IMR-90 (cell line): ENCODE results near the gene KRT73. TPM values are rescaled to one million over a fixed set of nuclear protein-coding genes. Genes with fewer than 3 reads are reported as not detected.

Experiments
- ATAC-seq: fragments of 200-7000 bp; cut with Tn5 transposase; 2 replicates; pipeline ENCODE4 v1.9.1; 2020; ENCODE audit warnings: low read depth, mild to moderate bottlenecking, moderate library complexity
- BruUV-seq: library from RNA; stranded (reverse); fragments of 400-500 nt; replicated peaks from 2 replicates; lab custom pipeline; 2021; lab: Mats Ljungman, UMichigan
- CTCF ChIA-PET: fragments of 300-600 bp; formaldehyde crosslinking; extraction: SDS; loops from one replicate; lab custom pipeline; 2021; ENCODE audit warnings: antibody characterized with exemption; lab: Yijun Ruan, JAX
- POLR2A ChIA-PET: fragments of 300-600 bp; sonication (Branson Sonifier 250); formaldehyde crosslinking; loops from one replicate; lab custom pipeline; 2022; ENCODE audit warnings: antibody characterized with exemption; ENCODE audit not compliant: unreplicated experiment; lab: Charles Lee
- DNase-seq: peaks from one replicate; pipeline ENCODE4 v3.0.0; 2013
- H2AFZ ChIP-seq: replicated peaks from 2 replicates; pipeline ENCODE3; 2013; ENCODE audit warnings: low read length, mild to moderate bottlenecking; ENCODE audit not compliant: poor library complexity
- H2AK5ac ChIP-seq: 2 replicates; pipeline ENCODE4 v1.6.1; 2013; ENCODE audit warnings: low read depth, low read length, inconsistent platforms
- H2AK9ac ChIP-seq: replicated peaks from 2 replicates; pipeline ENCODE3; 2013; ENCODE audit warnings: mild to moderate bottlenecking, low read depth, low read length, moderate library complexity; ENCODE audit not compliant: poor library complexity
- H2BK120ac ChIP-seq: 2 replicates; pipeline ENCODE4 v1.6.1; 2013; ENCODE audit warnings: low read depth, low read length, inconsistent platforms
- H2BK15ac ChIP-seq: 3 replicates; pipeline ENCODE4 v1.6.1; 2013; ENCODE audit warnings: low read depth, low read length, inconsistent platforms
- H2BK20ac ChIP-seq: 2 replicates; pipeline ENCODE4 v1.6.1; 2013; ENCODE audit warnings: low read depth, mild to moderate bottlenecking, inconsistent platforms, low read length, moderate library complexity
- H2BK5ac ChIP-seq: 2 replicates; pipeline ENCODE4 v1.6.1; 2013; ENCODE audit warnings: mild to moderate bottlenecking, low read depth, low read length, inconsistent platforms; ENCODE audit not compliant: poor library complexity, severe bottlenecking
- H3K14ac ChIP-seq: replicated peaks from 2 replicates; pipeline ENCODE4 v1.6.1; 2013; ENCODE audit warnings: low read depth, low read length, inconsistent platforms
- H3K18ac ChIP-seq: 2 replicates; pipeline ENCODE4 v1.6.1; 2013; ENCODE audit warnings: low read depth, low read length, control low read depth
- H3K23ac ChIP-seq: 2 replicates; pipeline ENCODE4 v1.6.1; 2013; ENCODE audit warnings: low read depth, low read length, inconsistent platforms
- H3K27ac ChIP-seq: 2 replicates; pipeline ENCODE4 v1.5.1; 2013; ENCODE audit warnings: mild to moderate bottlenecking, control low read depth, low read length; ENCODE audit not compliant: insufficient read depth
- H3K27me3 ChIP-seq: 2 replicates; pipeline ENCODE4 v1.6.1; 2013; ENCODE audit warnings: low read length; ENCODE audit not compliant: control insufficient read depth, insufficient read depth
- H3K36me3 ChIP-seq: 2 replicates; pipeline ENCODE4 v1.6.1; 2013; ENCODE audit warnings: low read length, mixed read lengths; ENCODE audit not compliant: control insufficient read depth, insufficient read depth
- H3K4ac ChIP-seq: 2 replicates; pipeline ENCODE4 v1.6.1; 2013; ENCODE audit warnings: low read depth, low read length, inconsistent platforms
- H3K4me1 ChIP-seq: 2 replicates; pipeline ENCODE4 v1.6.1; 2013; ENCODE audit warnings: low read length, mixed read lengths; ENCODE audit not compliant: control insufficient read depth, insufficient read depth
- H3K4me2 ChIP-seq: 2 replicates; pipeline ENCODE4 v1.6.1; 2013; ENCODE audit warnings: low read depth, mild to moderate bottlenecking, control low read depth, low read length, moderate library complexity
- H3K4me3 ChIP-seq: 2 replicates; pipeline ENCODE4 v1.5.1; 2013; ENCODE audit warnings: low read depth, mild to moderate bottlenecking, control low read depth, low read length, moderate library complexity; ENCODE audit not compliant: insufficient read depth
- H3K56ac ChIP-seq: 2 replicates; pipeline ENCODE4 v1.6.1; 2013; ENCODE audit warnings: low read length, inconsistent platforms; ENCODE audit not compliant: insufficient read depth; ENCODE audit errors: extremely low read depth
- H3K79me1 ChIP-seq, 2 experiments: 2 replicates each; pipeline ENCODE4 v1.6.1; 2013; ENCODE audit warnings: low read length in 2 of 2, inconsistent platforms in 1 of 2, low read depth in 1 of 2
- H3K9ac ChIP-seq: 2 replicates; pipeline ENCODE4 v1.6.1; 2013; ENCODE audit warnings: low read depth, low read length, control low read depth
- H3K9me1 ChIP-seq: 2 replicates; pipeline ENCODE4 v1.6.1; 2013; ENCODE audit warnings: low read length, inconsistent platforms; ENCODE audit not compliant: insufficient read depth
- H3K9me3 ChIP-seq: 2 replicates; pipeline ENCODE4 v1.6.1; 2013; ENCODE audit warnings: low read length; ENCODE audit not compliant: control insufficient read depth, insufficient read depth
- H4K20me1 ChIP-seq: 2 replicates; pipeline ENCODE4 v1.6.1; 2013; ENCODE audit warnings: low read length, inconsistent platforms; ENCODE audit not compliant: insufficient read depth
- H4K5ac ChIP-seq: 2 replicates; pipeline ENCODE4 v1.6.1; 2013; ENCODE audit warnings: mild to moderate bottlenecking, low read depth, low read length, control low read depth
- H4K8ac ChIP-seq, 2 experiments: 2 replicates each; pipeline ENCODE4 v1.6.1; 2013; ENCODE audit warnings: low read depth in 2 of 2, low read length in 2 of 2, control low read depth in 1 of 2, inconsistent platforms in 1 of 2
- H4K91ac ChIP-seq: 2 replicates; pipeline ENCODE4 v1.6.1; 2013; ENCODE audit warnings: low read depth, low read length, inconsistent platforms; ENCODE audit not compliant: insufficient read depth
- BHLHE40 ChIP-seq: fragments of 150-350 bp; IDR thresholded peaks from 2 replicates; pipeline ENCODE4 v1.6.1; 2016; ENCODE audit warnings: mild to moderate bottlenecking, low read depth, low read length
- CEBPB ChIP-seq: IDR thresholded peaks from 2 replicates; pipeline ENCODE4 v1.6.1; 2012; ENCODE audit warnings: low read depth, low read length, improper control_type of control experiment
- CHD1 ChIP-seq: IDR thresholded peaks from 2 replicates; pipeline ENCODE4 v1.6.1; 2012; ENCODE audit warnings: low read depth, low read length, improper control_type of control experiment
- CTCF ChIP-seq: conservative IDR thresholded peaks from 2 replicates; pipeline ENCODE4 v1.5.1; 2012; ENCODE audit warnings: mild to moderate bottlenecking, low read depth, low read length, improper control_type of control experiment
- ELK1 ChIP-seq: fragments of 150-350 bp; IDR thresholded peaks from 2 replicates; pipeline ENCODE4 v1.6.1; 2016; ENCODE audit warnings: low read depth, mild to moderate bottlenecking, low read length, moderate library complexity, borderline replicate concordance
- FOS ChIP-seq: fragments of 150-350 bp; IDR thresholded peaks from 2 replicates; pipeline ENCODE4 v1.6.1; 2016; ENCODE audit warnings: low read depth, low read length
- MAFK ChIP-seq: IDR thresholded peaks from 2 replicates; pipeline ENCODE4 v1.6.1; 2012; ENCODE audit warnings: low read depth, low read length, improper control_type of control experiment
- MAZ ChIP-seq: IDR thresholded peaks from 2 replicates; pipeline ENCODE4 v1.6.1; 2012; ENCODE audit warnings: low read depth, mild to moderate bottlenecking, low read length, improper control_type of control experiment, moderate library complexity, borderline replicate concordance
- MXI1 ChIP-seq: IDR thresholded peaks from 2 replicates; pipeline ENCODE4 v1.6.1; 2012; ENCODE audit warnings: low read depth, mild to moderate bottlenecking, low read length, moderate library complexity, borderline replicate concordance
- NFE2L2 ChIP-seq: fragments of 150-350 bp; IDR thresholded peaks from 2 replicates; pipeline ENCODE4 v1.6.1; 2016; ENCODE audit warnings: low read depth, mild to moderate bottlenecking, low read length
- POLR2A ChIP-seq: IDR thresholded peaks from 2 replicates; pipeline ENCODE4 v1.6.1; 2012; ENCODE audit warnings: mild to moderate bottlenecking, low read depth, low read length
- RAD21 ChIP-seq: IDR thresholded peaks from 2 replicates; pipeline ENCODE4 v1.6.1; 2012; ENCODE audit warnings: low read length, improper control_type of control experiment
- RCOR1 ChIP-seq: IDR thresholded peaks from 2 replicates; pipeline ENCODE4 v1.6.1; 2012; ENCODE audit warnings: mild to moderate bottlenecking, low read length, improper control_type of control experiment; ENCODE audit not compliant: insufficient replicate concordance
- RFX5 ChIP-seq: IDR thresholded peaks from 2 replicates; pipeline ENCODE4 v1.8.0; 2012; ENCODE audit warnings: low read depth, mild to moderate bottlenecking, low read length, moderate library complexity
- SMC3 ChIP-seq: fragments of 150-350 bp; IDR thresholded peaks from 2 replicates; pipeline ENCODE4 v1.6.1; 2016; ENCODE audit warnings: low read depth, mild to moderate bottlenecking, antibody characterized with exemption, low read length, moderate library complexity
- USF2 ChIP-seq: fragments of 150-350 bp; IDR thresholded peaks from 2 replicates; pipeline ENCODE4 v1.6.1; 2017; ENCODE audit warnings: mild to moderate bottlenecking, antibody characterized with exemption, low read length, low read depth
- WGBS, 2 experiments: methylation state at CpG; one replicate each; pipeline versions ENCODE4 v1.1.5 to v1.1.7; 2013; ENCODE audit warnings: missing lambda C conversion rate in 2 of 2; ENCODE audit not compliant: insufficient read length in 1 of 2; ENCODE audit errors: extremely low coverage in 2 of 2; 5-methylcytosine and 5-hydroxymethylcytosine counted together
- dilution Hi-C: fragments of 300-500 bp; cut with HindIII; formaldehyde crosslinking; loops from one replicate; pipeline ENCODE4 v1.14.3; 2018; ENCODE audit warnings: low sequenced_read_pairs; ENCODE audit not compliant: unreplicated experiment
- in situ Hi-C: fragments of 300-500 bp; cut with MboI; formaldehyde crosslinking; loops from 3 replicates; pipeline ENCODE4 v1.14.3; 2019; ENCODE audit warnings: low sequenced_read_pairs, inconsistent platforms, mixed read lengths
- intact Hi-C: fragments of 100-400 bp; cut with micrococcal nuclease; formaldehyde crosslinking; loops from 2 replicates; pipeline ENCODE4 v1.10.0; 2022
- polyA plus RNA-seq, 3 experiments: library from polyadenylated mRNA; depleted of rRNA; stranded (reverse); fragments of >200 nt; gene quantifications; 2 replicates each; pipeline ENCODE4 v1.2.3, GENCODE V29; 2012; ENCODE audit warnings: low replicate concordance in 1 of 3
- total RNA-seq: library from RNA; depleted of rRNA; stranded (reverse); fragments of >200 nt; gene quantifications from 2 replicates; pipeline ENCODE4 v1.2.3, GENCODE V29; 2012

KRT73 gene
- total and polyA plus RNA-seq, 2 of the 4 experiments (the other 2 are of a cell fraction) = not detected

GRCh38 chr12:52647601-52648000, 29.2 kb upstream of the KRT73 start:
- Histone ChIP-seq H3K4me1 (no peaks in the 10 kb centered on the region), H2BK5ac (no peak overlapping the region), H3K79me1 (no peaks in the 10 kb centered on the region), H2AK5ac (no peak overlapping the region), H4K5ac (no peak overlapping the region), H2BK20ac (no peak overlapping the region), H4K20me1 (no peaks in the 10 kb centered on the region), H3K18ac (no peak overlapping the region), H3K4me2 (no peak overlapping the region), H2BK120ac (no peak overlapping the region), H3K27me3 (peaks cover 32% of the 10 kb centered on the region), H3K4me3 (no peak overlapping the region), H4K8ac (no peak overlapping the region), H3K36me3 (no peaks in the 10 kb centered on the region), H2AK9ac (no peak overlapping the region), H3K9me3 (no peaks in the 10 kb centered on the region), H3K27ac (no peak overlapping the region), H4K91ac (no peak overlapping the region), H3K14ac (no peak overlapping the region), H3K4ac (no peak overlapping the region), H3K56ac (no peak overlapping the region), H3K9me1 (no peaks in the 10 kb centered on the region), H3K9ac (no peak overlapping the region), H2BK15ac (no peak overlapping the region), H3K23ac (no peak overlapping the region), H2AFZ (no peak overlapping the region)
- in situ Hi-C loops (no loop called here), intact Hi-C loops (no loop called here), dilution Hi-C loops (no loop called here)
- no peak for ATAC-seq
- no TSS peak for BruUV-seq
- TF ChIP-seq CTCF = no peak
- no peak for TF ChIP-seq USF2
- TF ChIP-seq MAZ = no peak
- no peak for TF ChIP-seq CEBPB
- TF ChIP-seq BHLHE40 = no peak
- no peak for TF ChIP-seq POLR2A
- TF ChIP-seq MAFK = no peak
- no peak for TF ChIP-seq ELK1
- TF ChIP-seq CHD1 = no peak
- TF ChIP-seq NFE2L2 = no peak
- TF ChIP-seq RAD21 = no peak
- TF ChIP-seq FOS = no peak
- TF ChIP-seq MXI1 = no peak
- no peak for TF ChIP-seq SMC3
- no peak for TF ChIP-seq RCOR1
- no peak for TF ChIP-seq RFX5
- POLR2A ChIA-PET = no interaction called here
- 74% methylated on average over 3 of the region's 9 CpGs; no CpG with 5 or more reads in 1 of the 2 experiments for whole genome bisulfite sequencing, 2 experiments
- DNase-seq = no peak
- CTCF ChIA-PET = no interaction called here
